ENCODE measurements around the gene NKAIN1.

DNA sequence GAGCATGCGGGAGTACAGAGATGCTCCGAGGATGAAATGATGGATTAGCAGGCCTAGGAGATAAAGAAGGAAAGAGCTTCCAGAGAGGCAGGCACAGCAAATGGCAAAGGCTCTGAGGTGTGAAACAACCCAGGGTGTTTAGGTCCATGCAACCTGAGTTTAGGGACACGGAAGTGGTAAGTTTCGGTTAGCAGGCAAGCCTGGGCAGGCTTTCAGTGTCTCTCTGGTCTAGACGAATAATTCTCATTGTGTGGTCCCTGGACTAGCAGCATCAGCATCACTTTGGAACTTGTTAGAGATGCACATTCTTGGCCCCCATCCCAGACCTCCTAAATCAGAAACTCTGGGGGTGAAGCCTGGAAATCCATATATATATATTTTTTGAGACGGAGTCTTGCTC is 18.6 kb downstream of the NKAIN1 start:
- TF ChIP-seq, protein P1, sequence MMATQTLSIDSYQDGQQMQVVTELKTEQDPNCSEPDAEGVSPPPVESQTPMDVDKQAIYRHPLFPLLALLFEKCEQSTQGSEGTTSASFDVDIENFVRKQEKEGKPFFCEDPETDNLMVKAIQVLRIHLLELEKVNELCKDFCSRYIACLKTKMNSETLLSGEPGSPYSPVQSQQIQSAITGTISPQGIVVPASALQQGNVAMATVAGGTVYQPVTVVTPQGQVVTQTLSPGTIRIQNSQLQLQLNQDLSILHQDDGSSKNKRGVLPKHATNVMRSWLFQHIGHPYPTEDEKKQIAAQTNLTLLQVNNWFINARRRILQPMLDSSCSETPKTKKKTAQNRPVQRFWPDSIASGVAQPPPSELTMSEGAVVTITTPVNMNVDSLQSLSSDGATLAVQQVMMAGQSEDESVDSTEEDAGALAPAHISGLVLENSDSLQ (IDR thresholded peaks at IDR 0.05): no peak
- TF ChIP-seq FOXM1 (IDR thresholded peaks at IDR 0.05; ENCODE audit: borderline replicate concordance) (no peak), FOXK2 (IDR thresholded peaks at IDR 0.05) (no peak), TARDBP (IDR thresholded peaks at IDR 0.05) (no peak), SUZ12 (IDR thresholded peaks at IDR 0.05) (no peak)

Data from HEK293T (cell line).